Measurements from ENCODE around the gene DOK7.

Gene DOK7

DNA sequence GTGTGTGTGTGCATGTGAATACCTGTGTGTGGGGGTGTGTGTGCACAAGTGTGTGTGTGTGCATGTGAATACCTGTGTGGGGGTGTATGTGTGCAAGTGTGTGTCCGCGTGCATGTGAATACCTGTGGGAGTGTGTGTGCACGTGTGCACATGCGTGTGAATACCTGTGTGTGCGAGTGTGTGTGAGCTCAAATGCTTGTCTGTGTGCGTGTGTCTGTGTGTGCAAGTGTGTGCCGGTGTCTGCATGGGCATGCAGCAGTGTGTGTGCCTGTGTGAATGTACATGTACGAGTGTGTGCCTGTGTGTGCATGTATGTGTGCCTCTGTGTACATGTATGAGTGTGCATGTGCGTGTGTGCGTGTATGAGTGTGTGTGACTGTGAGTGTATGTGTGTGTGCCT, 5.0 kb downstream of the DOK7 start:
- H3K79me2 ChIP-seq (ENCODE audit: low read length) = no peaks in the 10 kb centered on the region
- no peak overlapping the region for H3K27ac ChIP-seq (ENCODE audit: low read length)
- H4K20me1 ChIP-seq (ENCODE audit: insufficient read depth, low read length) = no peaks in the 10 kb centered on the region
- no peak overlapping the region for H3K4me2 ChIP-seq (ENCODE audit: low read depth, low read length)
- no peaks in the 10 kb centered on the region for H3K9me3 ChIP-seq (replicated peaks; ENCODE audit: insufficient read depth, low read length)
- H3K9ac ChIP-seq (ENCODE audit: low read length) = no peak overlapping the region
- DNase-seq = no peak
- TF ChIP-seq CTCF (IDR thresholded peaks at IDR 0.05; ENCODE audit: low read length) (no peak), EZH2phosphoT487 (IDR thresholded peaks at IDR 0.05; ENCODE audit: low read length) (no peak), EZH2 (optimal IDR thresholded peaks at IDR 0.05; ENCODE audit: low read depth, low read length) (no peak)
- no peak overlapping the region for H2AFZ ChIP-seq (ENCODE audit: low read length)
- no peak overlapping the region for H3K4me3 ChIP-seq (ENCODE audit: low read length)
- peaks cover 73% of the 10 kb centered on the region for H3K27me3 ChIP-seq (replicated peaks; ENCODE audit: insufficient read depth, low read length)
- H3K4me1 ChIP-seq (ENCODE audit: low read length) = no peaks in the 10 kb centered on the region
- no peaks in the 10 kb centered on the region for H3F3A ChIP-seq (ENCODE audit: insufficient read depth, low read length)
- no peaks in the 10 kb centered on the region for H3K9me2 ChIP-seq (replicated peaks; ENCODE audit: insufficient read depth, low read length)
- no peaks in the 10 kb centered on the region for H3K36me3 ChIP-seq (replicated peaks; ENCODE audit: insufficient read depth, low read length)

DNA sequence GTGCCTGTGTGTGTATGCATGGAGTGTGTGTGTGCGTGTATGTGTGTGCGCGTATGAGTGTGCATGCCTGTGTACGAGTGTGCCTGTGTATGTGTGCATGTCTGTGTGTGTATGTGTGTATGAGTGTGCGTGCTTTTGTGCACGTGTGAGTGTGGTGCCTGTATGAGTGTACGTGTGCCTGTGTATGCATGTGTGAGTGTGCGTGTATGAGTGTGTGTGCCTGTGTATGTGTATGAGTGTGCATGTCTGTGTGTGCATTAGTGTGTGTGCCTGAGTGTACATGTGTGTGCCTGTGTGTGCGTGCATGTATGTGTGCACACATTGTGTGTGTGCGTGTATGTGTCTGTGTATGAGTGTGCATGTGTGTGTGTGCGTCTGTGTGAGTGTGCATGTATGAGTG, 5.7 kb downstream of the DOK7 start:
- H3K9me3 ChIP-seq (replicated peaks; ENCODE audit: insufficient read depth, low read length) = no peaks in the 10 kb centered on the region
- no peaks in the 10 kb centered on the region for H3K9me2 ChIP-seq (replicated peaks; ENCODE audit: insufficient read depth, low read length)
- no peak overlapping the region for H3K27ac ChIP-seq (ENCODE audit: low read length)
- H3K27me3 ChIP-seq (replicated peaks; ENCODE audit: insufficient read depth, low read length) = peaks cover 76% of the 10 kb centered on the region
- no peak overlapping the region for H2AFZ ChIP-seq (ENCODE audit: low read length)
- no peak for TF ChIP-seq CTCF (IDR thresholded peaks at IDR 0.05; ENCODE audit: low read length)
- no peak for TF ChIP-seq EZH2phosphoT487 (IDR thresholded peaks at IDR 0.05; ENCODE audit: low read length)
- TF ChIP-seq EZH2 (optimal IDR thresholded peaks at IDR 0.05; ENCODE audit: low read depth, low read length) = no peak
- H3K79me2 ChIP-seq (ENCODE audit: low read length) = no peaks in the 10 kb centered on the region
- no peak for DNase-seq
- H3K4me2 ChIP-seq (ENCODE audit: low read depth, low read length) = no peak overlapping the region
- H3K9ac ChIP-seq (ENCODE audit: low read length) = no peak overlapping the region
- H3F3A ChIP-seq (ENCODE audit: insufficient read depth, low read length) = no peaks in the 10 kb centered on the region
- no peak overlapping the region for H3K4me3 ChIP-seq (ENCODE audit: low read length)
- H3K36me3 ChIP-seq (replicated peaks; ENCODE audit: insufficient read depth, low read length) = no peaks in the 10 kb centered on the region
- H3K4me1 ChIP-seq (ENCODE audit: low read length) = no peaks in the 10 kb centered on the region
- no peaks in the 10 kb centered on the region for H4K20me1 ChIP-seq (ENCODE audit: insufficient read depth, low read length)

DNA sequence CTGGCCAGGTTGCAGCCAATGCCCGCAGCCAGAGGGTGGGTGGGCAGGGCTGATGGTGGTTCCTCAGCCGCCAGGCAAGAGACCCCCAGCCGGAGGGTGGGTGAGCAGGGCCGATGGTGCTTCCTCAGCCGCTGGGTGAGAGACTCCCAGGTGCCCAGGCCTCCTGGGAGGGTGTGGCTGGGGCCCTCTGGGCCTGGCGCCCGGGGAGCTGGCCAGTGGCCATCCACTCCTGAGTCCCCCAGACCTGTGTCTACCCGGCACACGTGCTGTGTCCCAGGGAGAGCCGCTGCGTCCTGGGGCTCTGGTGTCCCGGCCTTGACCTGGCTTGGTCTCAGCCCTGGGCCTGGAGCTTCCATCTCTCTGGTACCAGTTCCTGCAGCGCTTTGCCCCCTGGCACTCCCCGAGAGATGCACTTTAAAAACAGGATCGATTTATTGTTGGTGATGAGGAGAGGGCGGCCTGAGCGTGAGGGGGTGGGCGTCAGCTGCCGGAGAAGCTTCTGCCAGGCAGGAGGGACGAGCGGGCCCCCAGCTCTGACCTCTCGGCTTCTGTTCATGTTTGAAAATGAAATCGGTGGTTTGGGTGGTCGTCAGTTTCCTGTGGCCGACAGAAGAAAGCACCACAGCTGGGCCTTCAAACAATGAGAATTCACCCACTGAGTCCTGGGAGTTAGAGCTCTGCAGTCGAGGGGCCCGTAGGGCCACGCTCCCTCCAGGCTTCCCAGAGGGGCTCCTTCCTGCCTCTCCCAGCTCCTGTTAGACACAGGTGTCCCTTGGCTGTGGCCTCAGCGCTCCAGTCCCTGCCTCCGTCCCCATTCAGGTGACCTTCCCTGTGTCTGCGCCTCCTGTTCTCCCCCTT, 6.5 kb downstream of the DOK7 start:
- Histone ChIP-seq H3K4me3 (ENCODE audit: low read length) (no peak overlapping the region), H3K4me2 (ENCODE audit: low read depth, low read length) (no peak overlapping the region), H4K20me1 (ENCODE audit: insufficient read depth, low read length) (no peaks in the 10 kb centered on the region), H3K27ac (ENCODE audit: low read length) (no peak overlapping the region), H3F3A (ENCODE audit: insufficient read depth, low read length) (no peaks in the 10 kb centered on the region), H3K9me2 (replicated peaks; ENCODE audit: insufficient read depth, low read length) (no peaks in the 10 kb centered on the region), H3K4me1 (ENCODE audit: low read length) (no peaks in the 10 kb centered on the region), H3K79me2 (ENCODE audit: low read length) (no peaks in the 10 kb centered on the region), H3K9ac (ENCODE audit: low read length) (no peak overlapping the region), H3K27me3 (replicated peaks; ENCODE audit: insufficient read depth, low read length) (peaks cover 74% of the 10 kb centered on the region), H3K9me3 (replicated peaks; ENCODE audit: insufficient read depth, low read length) (no peaks in the 10 kb centered on the region), H2AFZ (ENCODE audit: low read length) (no peak overlapping the region), H3K36me3 (replicated peaks; ENCODE audit: insufficient read depth, low read length) (no peaks in the 10 kb centered on the region)
- no peak for DNase-seq
- TF ChIP-seq CTCF (IDR thresholded peaks at IDR 0.05; ENCODE audit: low read length) (no peak), EZH2 (optimal IDR thresholded peaks at IDR 0.05; ENCODE audit: low read depth, low read length) (no peak), EZH2phosphoT487 (IDR thresholded peaks at IDR 0.05; ENCODE audit: low read length) (no peak)

All from MM.1S (cell line).